HG02678 (cell line): ENCODE measurements around the gene COL26A1.

Experiments
- ATAC-seq: cut with Tn5 transposase; IDR thresholded peaks from one replicate; pipeline ENCODE4 v1.9.1; 2021; ENCODE audit warnings: mild to moderate bottlenecking, moderate library complexity; ENCODE audit not compliant: unreplicated experiment

Gene COL26A1

DNA sequence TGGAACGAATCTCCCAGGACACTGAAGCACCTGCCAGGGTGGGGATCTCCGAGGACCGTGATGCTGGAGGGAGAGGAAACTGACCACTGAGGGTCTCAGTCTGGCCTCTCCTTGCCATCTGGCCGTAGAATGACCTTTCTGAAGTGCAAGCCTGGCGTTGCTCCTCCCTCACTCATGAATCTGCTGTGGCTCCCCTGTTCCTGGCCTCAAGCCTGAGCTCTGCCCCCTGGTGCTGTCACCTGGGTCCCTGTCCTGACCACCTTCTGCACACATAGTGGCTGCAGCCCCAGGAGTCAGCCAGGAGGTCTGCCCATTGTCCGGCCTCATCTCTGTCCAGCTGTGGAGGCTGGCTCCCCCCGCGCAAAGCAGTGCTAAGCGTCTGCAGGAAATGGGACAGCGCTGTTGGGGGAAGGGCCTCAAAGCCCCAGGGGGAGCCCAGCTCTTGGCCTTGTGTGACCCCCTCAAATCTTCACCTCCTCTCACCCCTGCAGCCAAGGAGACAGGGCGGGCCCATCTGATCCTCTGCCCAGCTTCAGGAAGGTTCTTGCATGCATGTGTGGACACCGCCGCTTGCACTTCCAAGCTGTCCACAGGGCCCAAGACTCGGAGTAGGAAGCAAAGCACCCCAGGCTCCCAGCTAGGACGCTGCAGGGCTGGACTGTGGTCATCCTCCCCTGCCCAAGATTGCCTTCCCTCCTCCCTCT lies 200.7 kb downstream of the COL26A1 start:
- no peak for ATAC-seq

DNA sequence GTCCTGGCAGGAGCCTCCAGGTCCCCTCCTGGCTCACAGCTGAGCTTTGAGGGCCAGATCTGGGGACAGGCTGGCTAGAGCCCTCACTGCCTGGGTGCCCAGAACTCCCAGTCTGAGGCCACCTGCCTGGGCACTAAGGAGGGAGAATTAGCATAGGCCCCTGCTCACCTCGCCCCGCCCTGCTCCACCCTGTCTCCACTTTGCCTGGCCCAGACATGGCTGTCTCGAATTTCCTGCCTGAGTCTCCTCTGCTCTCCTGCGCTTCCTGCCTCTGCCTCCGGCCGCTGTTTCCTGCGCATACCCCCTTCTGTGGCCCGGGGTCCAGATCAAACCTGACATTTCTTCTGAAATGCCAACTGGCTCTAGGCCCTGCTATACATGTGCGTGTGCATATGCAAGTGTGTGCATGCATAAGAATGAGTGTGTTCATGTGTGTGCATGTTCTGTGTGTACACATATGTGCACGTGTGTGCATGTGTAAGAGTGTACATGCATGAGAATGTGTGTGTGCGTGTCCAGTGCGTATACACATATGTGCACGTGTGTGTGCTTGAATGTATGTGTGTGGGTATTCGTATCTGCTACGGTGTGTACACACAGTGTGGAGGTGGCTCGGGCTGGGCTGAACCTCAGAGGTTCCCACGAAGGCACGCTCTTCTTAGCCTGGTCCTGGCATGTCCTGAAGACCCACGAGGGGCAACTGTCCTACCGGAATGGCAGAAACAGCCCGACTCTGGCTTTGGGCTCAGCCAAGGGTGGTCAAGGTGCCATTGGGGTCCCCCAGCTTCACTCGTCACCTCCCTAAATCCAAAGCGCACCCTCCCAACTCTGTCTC lies 201.5 kb downstream of the COL26A1 start:
- no peak for ATAC-seq

DNA sequence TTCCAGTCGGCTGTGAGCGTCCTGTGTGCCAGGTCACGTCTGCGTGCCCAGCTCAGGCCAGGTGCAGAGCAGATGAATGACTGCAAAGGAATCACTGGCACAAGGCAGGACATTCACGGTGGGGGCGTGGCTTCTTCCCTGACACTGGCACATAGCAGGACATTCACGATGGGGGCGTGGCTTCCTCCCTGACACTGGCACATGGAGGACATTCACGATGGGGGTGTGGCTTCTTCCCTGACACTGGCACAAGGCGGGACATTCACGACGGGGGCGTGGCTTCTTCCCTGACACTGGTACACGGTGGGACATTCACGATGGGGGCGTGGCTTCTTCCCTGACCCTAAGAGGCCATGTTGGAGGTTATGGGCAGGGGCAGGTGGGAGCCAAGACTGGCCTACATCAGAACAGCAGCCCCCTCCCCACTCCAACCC lies 202.1 kb downstream of the COL26A1 start:
- ATAC-seq: no peak

DNA sequence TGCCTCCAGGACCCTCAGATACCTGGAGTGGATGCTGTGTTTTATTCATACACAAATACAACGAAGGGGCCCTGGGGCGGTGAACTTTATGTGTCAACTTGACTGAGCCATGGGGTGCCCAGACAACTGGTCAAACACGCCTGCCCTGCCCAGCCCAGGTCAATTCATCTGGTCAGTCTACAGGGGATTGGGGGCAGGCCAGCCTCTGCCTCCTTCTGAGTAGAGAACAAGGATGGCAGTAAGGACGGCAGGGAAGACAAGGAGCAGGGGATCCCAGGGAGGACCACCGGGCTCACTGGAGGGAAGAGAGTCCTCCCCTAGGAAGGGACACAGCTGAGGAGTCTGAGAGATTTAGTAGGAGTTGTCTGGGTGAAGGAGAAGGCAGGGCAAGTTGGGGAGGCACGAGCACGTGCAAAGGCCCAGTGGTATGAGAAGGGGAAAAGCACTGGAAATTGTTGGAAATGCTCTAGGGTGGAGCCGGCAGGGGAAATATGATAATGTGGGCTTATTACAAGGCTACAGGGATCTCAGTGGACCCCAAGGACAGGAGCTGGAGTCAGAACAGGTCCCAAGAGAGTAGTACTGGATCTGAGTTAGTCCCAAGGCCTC lies 203.0 kb downstream of the COL26A1 start:
- no peak for ATAC-seq

DNA sequence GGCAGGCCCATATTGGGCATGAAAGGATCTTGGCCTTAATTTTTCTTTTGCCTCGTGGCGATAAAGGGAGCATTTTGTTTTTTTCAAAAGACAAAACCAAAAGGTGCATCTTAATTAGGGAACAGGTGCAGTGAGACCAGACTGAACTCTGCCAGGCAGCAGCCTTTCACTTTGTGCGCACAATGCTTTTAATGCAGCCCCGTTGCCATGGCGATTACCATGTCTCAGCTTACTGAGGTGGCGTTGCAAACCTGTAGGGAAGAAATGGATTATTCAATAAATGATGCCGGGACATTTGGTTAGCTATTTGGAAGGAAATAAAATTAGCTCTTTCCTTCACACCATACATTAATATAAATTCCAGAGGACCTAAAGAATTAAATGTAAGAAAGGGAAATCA lies 204.6 kb downstream of the COL26A1 start:
- no peak for ATAC-seq

DNA sequence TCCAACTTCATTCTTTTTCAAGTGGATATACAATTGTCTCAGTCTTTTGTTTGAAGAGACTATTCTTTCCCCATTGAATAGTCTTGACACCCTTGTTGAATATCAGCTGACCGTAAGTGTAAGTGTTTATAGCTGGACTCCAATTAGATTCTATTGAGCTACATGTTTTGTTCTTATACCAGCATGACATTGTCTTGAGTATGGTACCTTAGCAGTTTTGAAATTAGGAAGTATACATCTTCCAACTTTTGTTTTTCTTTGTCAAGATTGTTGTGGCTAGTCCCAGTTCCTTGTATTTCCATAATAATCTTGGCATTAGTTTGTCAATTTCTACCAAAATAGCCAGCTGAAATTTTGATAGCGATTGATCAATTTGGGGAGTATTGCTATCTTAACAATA lies 209.5 kb downstream of the COL26A1 start:
- ATAC-seq: no peak

DNA sequence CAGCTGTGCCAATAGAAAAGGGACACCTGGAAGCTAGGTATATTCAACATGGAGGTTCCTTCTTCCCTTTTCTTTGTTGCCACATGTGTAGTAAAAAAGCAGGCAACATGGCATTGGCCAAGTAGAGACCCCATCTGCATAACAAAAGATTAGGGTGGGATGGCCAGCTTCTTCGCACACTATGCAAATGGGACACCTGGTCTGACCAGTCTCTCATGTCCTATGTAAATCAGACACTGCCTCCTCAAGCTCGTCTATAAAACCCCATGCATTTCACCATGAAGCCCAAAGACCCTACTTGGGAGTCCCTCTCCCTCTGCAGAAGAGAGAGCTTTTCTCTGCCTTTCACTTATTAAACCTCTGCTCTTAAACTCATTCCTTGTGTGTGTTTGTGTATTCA lies 212.5 kb downstream of the COL26A1 start:
- no peak for ATAC-seq

DNA sequence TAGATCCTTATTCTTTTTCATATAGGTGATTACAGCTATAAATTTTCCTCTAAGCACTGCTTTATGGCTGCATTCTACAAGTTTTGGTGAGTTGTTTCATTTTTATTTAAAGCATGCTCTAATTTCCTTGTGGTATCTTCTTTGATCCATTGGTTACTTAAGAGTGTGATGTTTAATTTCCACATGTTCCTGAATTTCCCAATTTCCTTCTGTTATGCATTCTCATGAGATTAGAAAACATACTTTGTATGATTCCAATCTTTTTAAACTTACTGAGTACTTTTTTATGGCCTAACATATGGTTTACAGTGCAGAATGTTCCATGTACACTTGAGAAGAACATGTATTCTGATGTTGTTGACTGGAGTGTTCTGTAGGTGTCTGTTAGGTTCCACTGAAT lies 213.0 kb downstream of the COL26A1 start:
- ATAC-seq: no peak

DNA sequence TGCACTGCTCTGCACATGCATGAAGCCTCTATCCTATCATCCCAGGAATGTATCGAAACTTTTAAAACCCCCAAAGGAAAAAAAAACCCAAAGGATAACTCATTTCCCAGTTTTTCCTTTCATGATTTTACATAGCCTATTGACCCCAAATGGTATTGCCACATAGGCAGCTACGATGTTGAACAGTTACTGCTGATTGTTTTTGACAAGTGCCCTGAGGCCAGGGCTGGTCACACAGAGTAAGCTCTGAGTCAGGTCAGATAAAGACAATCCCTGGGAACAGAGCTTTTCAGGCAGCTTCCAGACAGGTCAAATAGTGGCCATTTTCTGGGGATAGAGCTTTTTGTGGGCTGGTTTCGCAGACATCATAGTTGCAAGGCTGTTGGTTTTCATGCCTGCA lies 214.3 kb downstream of the COL26A1 start:
- no peak for ATAC-seq

DNA sequence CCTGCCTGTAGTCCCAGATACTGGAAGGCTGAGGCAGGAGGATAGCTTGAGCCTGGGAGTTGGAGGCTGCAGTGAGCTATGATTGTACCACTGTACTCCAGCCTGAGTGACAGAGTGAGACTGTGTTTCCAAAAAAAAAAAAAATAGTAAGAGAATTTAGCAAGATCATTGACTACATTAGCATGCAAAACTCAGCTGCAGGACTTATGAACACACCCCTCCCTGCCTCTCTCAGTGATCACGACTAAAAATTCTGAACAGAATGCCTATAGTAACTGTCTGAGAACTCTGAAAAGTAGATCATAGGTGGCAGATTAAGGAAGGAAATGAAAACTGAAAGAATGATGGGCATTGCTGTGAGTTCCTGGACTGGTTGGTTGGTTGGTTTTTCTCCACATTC lies 215.9 kb downstream of the COL26A1 start:
- ATAC-seq: no peak

DNA sequence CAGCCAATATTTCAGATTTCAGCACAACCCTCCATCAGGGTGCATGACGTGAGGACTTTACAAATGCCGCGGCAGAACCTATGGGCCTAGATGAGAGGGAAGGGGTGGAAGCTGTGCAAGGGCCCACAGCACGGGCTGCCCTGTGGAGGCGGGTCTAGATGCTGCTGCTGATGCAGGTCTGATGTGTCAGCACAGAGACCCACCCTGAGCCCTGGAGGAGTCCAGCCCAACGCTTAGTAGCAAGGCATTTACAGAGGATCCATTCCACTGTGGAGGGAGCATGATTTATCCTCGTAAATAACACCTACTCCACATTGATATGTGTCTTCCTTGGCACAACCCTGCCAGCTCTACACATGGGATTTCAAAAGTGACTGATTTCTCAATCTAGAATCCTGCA lies 217.9 kb downstream of the COL26A1 start:
- no peak for ATAC-seq

DNA sequence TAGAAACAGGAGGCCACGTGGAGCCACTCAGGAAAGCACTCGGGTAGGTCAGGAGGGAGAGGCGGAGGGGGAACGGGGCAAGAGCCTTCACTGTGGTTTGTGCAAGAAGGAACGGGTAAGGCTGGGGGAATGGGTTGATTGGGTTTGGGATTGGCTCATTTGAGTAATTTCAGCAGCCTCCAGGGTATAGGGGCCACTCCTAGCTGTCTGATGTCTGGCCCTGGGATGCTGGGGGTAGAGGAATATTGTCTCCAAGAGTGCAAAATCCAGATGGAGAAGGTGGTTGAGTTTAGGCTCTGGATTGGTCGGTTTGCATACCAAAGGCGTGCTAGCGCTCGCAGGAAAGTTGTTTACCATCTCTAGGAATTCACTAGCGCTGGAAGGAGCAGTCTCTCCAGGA lies 219.2 kb downstream of the COL26A1 start:
- ATAC-seq: no peak

DNA sequence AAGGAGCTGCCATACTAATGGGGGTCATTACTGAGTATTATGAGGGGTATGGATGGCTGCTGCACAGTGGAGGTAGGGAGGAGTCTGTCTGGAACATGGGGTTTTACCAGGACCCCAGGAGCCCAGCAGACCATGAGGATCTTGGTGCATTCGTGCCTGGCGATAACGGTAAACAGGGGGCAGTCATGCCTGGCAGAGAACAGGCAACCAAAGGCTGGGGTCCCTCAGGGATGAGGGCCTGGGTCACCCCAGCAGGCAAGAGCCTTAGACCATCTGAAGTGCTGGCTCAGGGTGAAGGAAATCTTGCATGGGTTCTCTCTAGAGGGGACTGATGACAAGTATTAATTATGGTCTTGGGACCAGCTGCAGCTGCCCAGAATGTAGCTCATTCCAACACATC lies 220.3 kb downstream of the COL26A1 start:
- no peak for ATAC-seq

DNA sequence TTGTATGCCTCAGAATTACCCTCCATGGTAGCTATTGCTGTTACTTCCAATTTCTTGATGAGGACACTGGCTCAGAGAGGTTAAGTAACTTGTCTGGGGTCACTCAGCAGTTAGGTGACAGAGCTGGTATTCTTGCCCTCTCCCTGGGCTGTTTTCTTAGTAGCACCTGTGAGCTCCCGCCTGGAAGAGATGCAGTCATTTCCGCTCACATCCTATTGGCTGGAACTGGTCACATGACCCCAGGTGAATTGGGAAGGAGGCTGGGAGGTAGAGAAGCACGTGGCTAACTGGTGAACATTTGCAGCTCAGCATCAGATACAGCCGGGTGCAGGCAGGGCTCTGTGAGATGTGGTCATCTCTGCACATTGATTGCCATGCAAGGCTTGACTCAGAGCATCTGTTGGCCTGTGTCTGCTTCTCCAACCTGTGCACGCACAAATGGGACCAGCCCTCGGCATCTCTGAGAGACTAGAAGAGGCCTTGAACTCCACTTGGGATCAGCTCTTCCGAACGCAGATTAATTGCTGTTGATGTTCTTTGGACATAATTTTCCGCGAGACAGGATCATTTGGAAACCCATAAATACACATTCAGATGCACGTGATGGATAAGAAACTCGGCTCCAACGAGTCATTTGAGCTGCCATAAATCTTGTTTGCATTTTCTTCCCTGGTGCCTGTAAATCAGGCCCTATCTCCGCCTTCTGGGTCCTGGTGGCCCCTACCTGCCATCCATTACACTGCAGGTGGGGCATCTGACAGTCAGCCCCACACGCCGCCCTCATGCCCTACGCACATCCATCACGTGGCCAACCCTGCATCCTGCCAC lies 223.6 kb downstream of the COL26A1 start:
- ATAC-seq: no peak

DNA sequence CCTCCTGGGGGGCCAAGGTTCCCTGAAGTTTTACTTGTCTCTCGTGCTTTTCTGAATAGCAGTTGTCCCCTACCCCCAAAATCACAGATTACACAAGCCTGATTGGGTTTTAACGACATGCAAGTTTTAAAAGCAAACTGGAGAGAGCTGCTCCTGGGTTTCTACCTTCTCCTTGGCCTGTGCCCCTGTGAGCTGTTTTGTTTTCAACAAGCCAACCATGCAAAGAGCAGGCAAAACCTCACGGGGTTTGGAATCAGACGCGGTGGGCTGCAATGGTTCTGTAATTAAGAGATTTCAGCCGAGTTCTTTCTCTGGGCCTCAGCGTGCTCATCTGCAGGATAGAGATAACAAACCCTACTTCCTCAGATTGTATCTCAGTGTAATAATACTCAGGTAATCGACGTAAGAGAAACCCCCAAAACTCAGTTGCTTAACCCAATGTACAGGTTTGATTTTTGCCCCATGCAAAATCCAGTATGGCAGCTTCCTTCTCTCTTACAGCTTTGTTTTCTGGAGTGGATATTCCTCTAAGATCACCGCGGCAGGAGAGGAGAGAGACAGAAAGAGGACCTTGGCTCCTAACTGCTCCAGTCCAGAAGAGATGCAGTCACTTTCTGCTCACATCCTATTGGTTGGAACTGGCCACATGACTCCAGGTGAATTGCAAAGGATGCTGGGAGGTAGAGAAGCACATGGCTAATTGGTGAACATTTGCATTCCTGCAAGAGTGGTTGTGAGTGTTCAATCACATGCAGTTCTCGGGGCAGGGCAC lies 224.4 kb downstream of the COL26A1 start:
- no peak for ATAC-seq

DNA sequence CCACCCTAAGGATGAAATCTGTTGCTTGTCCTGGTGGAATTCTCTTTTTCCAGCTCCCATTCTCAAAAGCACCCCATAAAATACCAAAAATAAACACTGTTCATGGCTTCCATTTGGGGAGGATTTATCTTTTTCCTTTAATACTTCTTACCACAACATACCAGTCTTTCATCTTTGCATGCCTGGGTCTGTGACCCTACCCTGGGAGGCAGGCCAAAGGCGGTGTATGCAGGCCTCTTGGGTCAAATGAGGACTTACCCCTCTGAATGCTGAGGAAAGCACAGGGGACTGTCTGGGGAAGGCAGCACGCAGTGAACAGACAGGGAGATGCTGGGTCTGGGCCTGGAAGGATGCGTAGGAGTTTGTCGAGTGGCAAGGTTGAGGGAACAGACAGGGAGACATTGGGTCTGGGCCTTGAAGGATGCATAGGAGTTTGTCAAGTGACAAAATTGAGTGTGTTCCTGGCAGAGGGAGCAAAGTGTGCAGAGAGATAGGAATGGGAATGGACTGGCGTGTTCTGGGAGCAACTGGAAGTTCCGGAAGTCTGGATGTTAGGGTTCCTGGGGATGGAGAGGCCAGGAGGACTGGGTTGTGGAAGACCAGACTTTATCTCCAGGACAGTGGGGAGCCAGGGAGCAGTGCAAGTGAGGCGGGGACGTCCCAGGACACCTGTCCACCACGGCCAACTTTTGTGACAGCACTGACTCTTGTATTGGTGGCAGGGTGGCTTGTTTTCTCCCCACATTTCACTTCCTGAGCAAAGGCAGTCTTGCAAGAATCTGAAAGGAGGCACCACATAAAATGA lies 225.7 kb downstream of the COL26A1 start:
- no peak for ATAC-seq

DNA sequence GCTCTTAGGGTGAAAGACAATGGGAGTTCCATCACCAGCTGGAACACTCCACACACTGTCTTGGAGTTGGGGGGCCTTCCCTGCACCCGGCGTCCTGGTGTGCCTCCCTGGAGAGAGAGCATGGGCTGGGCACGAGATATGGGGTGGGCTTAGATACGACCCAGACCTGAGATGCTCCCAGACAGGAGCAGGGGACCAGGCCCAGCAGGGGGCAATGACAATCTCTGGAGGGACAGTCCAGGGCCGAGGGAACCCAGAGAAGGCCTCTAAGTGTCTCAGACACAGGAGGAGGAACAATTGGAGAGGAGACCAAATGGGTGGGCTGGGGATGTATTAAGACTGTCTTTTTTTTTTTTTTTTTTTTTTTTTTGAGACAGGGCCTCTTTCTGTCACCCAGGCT lies 226.4 kb downstream of the COL26A1 start:
- no peak for ATAC-seq

DNA sequence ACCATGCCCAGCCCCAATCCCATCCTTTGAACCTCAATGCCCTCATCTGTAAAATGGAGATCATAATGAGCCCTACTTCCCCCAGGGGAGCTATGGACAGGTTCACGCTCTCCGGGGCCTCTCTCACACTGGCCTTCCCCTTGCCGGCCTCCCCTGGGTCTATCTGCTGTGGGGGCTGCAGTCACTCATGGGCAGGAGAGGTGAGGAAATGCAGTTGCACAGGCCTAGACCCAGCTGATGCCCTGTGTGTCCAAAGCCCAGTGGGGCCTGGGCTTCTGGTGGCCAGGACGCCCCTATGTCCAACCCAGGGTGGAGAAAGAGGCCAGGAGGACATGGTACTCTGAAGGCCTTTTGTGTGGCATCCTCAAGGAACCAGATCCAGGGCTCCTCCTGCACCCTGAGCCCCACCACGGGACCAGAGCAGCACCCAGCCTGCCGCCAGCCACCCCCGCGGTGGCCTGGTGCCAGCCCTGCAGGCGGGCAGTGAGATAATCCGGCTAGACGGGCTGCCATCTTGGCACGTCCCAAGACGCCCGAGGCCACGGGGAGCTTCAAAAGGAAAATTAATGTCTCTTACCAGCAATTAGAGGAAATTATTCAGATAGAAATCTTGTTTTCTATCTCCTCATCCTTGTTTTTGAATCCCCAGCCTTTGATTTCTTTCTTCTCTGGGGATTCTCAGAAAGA lies 227.4 kb downstream of the COL26A1 start:
- no peak for ATAC-seq
